Ishikawa (cell line): ENCODE results near the gene DHRS7B.
A peak's percentile ranks its signal among the peaks of the same experiment; 100 is the strongest.

ENCODE experiments used
- CEBPB ChIP-seq: IDR thresholded peaks from 2 replicates; pipeline ENCODE4 v1.6.1; 2012
- CREB1 ChIP-seq: IDR thresholded peaks from 2 replicates; pipeline ENCODE4 v1.6.1; 2012; ENCODE audit warnings: low read depth
- EGR1 ChIP-seq: IDR thresholded peaks from 2 replicates; pipeline ENCODE4 v1.6.1; 2012
- EP300 ChIP-seq: IDR thresholded peaks from 2 replicates; pipeline ENCODE4 v1.6.1; 2012; ENCODE audit warnings: borderline replicate concordance
- FOXM1 ChIP-seq: IDR thresholded peaks from 2 replicates; pipeline ENCODE4 v1.6.1; 2012; ENCODE audit warnings: low read depth, borderline replicate concordance
- NFIC ChIP-seq: IDR thresholded peaks from 2 replicates; pipeline ENCODE4 v1.6.1; 2012
- RAD21 ChIP-seq: IDR thresholded peaks from 2 replicates; pipeline ENCODE4 v1.6.1; 2012; ENCODE audit warnings: low read depth
- REST ChIP-seq: IDR thresholded peaks from 2 replicates; pipeline ENCODE4 v1.6.1; 2012; ENCODE audit warnings: low read depth, mild to moderate bottlenecking
- TAF1 ChIP-seq: IDR thresholded peaks from 2 replicates; pipeline ENCODE4 v1.6.1; 2012; ENCODE audit warnings: low read depth, mild to moderate bottlenecking
- TCF12 ChIP-seq: IDR thresholded peaks from 2 replicates; pipeline ENCODE4 v1.6.1; 2012; ENCODE audit warnings: low read depth
- TEAD4 ChIP-seq: IDR thresholded peaks from 2 replicates; pipeline ENCODE4 v1.6.1; 2012
- YY1 ChIP-seq: IDR thresholded peaks from 2 replicates; pipeline ENCODE4 v1.6.1; 2012; ENCODE audit warnings: low read depth
- ZBTB7A ChIP-seq: IDR thresholded peaks from 2 replicates; pipeline ENCODE4 v1.6.1; 2012; ENCODE audit warnings: low read depth
- TF ChIP-seq, protein P1 (sequence below): IDR thresholded peaks from 2 replicates; pipeline ENCODE4 v1.6.1; 2012
- TF ChIP-seq, protein P2 (sequence below): IDR thresholded peaks from 2 replicates; pipeline ENCODE4 v1.6.1; 2012

DHRS7B gene

DNA sequence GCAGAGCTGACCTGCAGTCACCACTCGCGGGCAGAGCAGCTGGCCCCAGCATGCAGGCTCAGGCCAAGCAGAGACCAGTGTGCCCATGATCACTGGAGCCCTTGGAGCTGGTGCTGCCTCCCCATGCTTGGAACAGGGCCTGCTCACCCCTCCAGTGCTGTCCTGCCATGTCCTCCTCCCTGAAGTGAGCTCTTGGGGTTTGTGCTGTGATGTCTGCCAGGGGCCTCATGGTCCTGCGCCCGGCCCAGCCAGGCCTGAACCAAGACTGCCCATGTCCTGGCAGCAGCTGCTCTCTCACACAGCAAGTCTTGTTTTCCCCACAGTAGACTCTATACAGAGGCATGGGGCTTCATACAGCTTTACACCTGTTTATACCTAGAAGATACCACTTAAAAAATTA, 62.6 kb downstream of the DHRS7B start:
- TF ChIP-seq EGR1, result no peak
- TF ChIP-seq YY1, result no peak
- no peak for TF ChIP-seq TEAD4
- TF ChIP-seq RAD21, result no peak
- TF ChIP-seq REST, result no peak
- no peak for TF ChIP-seq CEBPB
- TF ChIP-seq, protein P1, sequence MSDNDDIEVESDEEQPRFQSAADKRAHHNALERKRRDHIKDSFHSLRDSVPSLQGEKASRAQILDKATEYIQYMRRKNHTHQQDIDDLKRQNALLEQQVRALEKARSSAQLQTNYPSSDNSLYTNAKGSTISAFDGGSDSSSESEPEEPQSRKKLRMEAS, result no peak

DNA sequence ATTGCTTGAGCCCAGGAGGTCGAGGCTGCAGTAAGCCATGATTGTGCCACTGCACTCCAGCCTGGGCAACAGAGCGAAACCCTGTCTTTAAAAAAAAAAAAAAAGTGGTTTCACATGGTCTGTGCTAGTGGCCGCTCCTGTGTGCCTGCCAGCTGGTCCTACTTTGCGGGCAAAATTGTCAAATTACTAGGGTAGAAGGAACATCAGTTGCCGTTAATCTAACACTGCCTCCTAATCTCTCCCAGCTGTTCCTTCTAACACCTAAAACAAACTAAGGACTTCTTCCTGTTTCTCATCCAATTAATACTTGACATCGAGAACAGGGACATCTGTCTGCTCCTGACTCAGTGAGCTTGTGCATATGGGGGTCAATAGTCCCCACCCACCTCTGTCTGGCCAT, 63.3 kb downstream of the DHRS7B start:
- TF ChIP-seq NFIC (no peak), RAD21 (no peak), EGR1 (no peak), CEBPB (no peak), TCF12 (no peak), TAF1 (no peak), FOXM1 (no peak)

- no peak for TF ChIP-seq CEBPB
- TF ChIP-seq EP300, result no peak
- TF ChIP-seq, protein P1, result no peak
- TF ChIP-seq CREB1, result no peak
- no peak for TF ChIP-seq NFIC
- no peak for TF ChIP-seq TAF1
- no peak for TF ChIP-seq YY1
Measured at GRCh38 chr17:21191698-21192097, 64.9 kb downstream of the DHRS7B start.

- TF ChIP-seq TCF12 (no peak), EP300 (no peak), TAF1 (no peak), NFIC (peak; percentile 51)
Measured at GRCh38 chr17:21193031-21193430, 66.3 kb downstream of the DHRS7B start.

GRCh38 chr17:21194226-21194625, 67.5 kb downstream of the DHRS7B start:
- no peak for TF ChIP-seq RAD21
- TF ChIP-seq, protein P1, result no peak

- TF ChIP-seq EP300, result no peak
- TF ChIP-seq ZBTB7A, result no peak
- TF ChIP-seq EGR1, result no peak
- TF ChIP-seq CREB1, result no peak
- no peak for TF ChIP-seq YY1
- TF ChIP-seq TEAD4, result no peak
- TF ChIP-seq RAD21, result no peak
- no peak for TF ChIP-seq FOXM1
Measured at GRCh38 chr17:21194703-21195102, 67.9 kb downstream of the DHRS7B start.

- no peak for TF ChIP-seq TEAD4
- TF ChIP-seq ZBTB7A, result no peak
- TF ChIP-seq, protein P1, result no peak
- no peak for TF ChIP-seq FOXM1
- no peak for TF ChIP-seq YY1
- no peak for TF ChIP-seq EGR1
- no peak for TF ChIP-seq CREB1
- TF ChIP-seq, protein P2, sequence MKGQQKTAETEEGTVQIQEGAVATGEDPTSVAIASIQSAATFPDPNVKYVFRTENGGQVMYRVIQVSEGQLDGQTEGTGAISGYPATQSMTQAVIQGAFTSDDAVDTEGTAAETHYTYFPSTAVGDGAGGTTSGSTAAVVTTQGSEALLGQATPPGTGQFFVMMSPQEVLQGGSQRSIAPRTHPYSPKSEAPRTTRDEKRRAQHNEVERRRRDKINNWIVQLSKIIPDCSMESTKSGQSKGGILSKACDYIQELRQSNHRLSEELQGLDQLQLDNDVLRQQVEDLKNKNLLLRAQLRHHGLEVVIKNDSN, result no peak
- no peak for TF ChIP-seq CEBPB
- TF ChIP-seq TCF12, result no peak
- no peak for TF ChIP-seq TAF1
- TF ChIP-seq RAD21, result no peak
- TF ChIP-seq EP300, result no peak
- no peak for TF ChIP-seq REST
- no peak for TF ChIP-seq NFIC
Measured at GRCh38 chr17:21196126-21196525, 69.4 kb downstream of the DHRS7B start.
